ENCODE measurements around the gene DRGX. TPM values are rescaled to one million over a fixed set of nuclear protein-coding genes. Genes with fewer than 3 reads are reported as not detected.

The DRGX gene
- polyA plus RNA-seq, 1 donor from 2014 or later: not detected

- Histone ChIP-seq H3K79me2 (replicated peaks; ENCODE audit: insufficient read depth, low read length) (no peaks in the 10 kb centered on the region), H3K4me3 (ENCODE audit: low read length) (no peak overlapping the region), H3K27me3 (ENCODE audit: insufficient read depth, low read depth, low read length) (no peaks in the 10 kb centered on the region), H4K20me1 (ENCODE audit: insufficient read depth) (no peaks in the 10 kb centered on the region), H2AFZ (ENCODE audit: low read depth, low read length) (no peak overlapping the region), H3F3A (ENCODE audit: insufficient read depth, low read length, poor library complexity, severe bottlenecking) (no peaks in the 10 kb centered on the region), H3K4me2 (ENCODE audit: low read length) (no peak overlapping the region), H3K36me3 (ENCODE audit: insufficient read depth, low read length) (no peaks in the 10 kb centered on the region), H3K9me2 (ENCODE audit: insufficient read depth, low read length) (no peaks in the 10 kb centered on the region), H3K9me3 (ENCODE audit: low read length) (peaks cover 3% of the 10 kb centered on the region), H3K27ac (ENCODE audit: low read length) (no peak overlapping the region), H3K9ac (ENCODE audit: low read length) (no peak overlapping the region)
- no peak for TF ChIP-seq REST (IDR thresholded peaks at IDR 0.05; ENCODE audit: borderline replicate concordance)
- TF ChIP-seq RAD21 (conservative IDR thresholded peaks at IDR 0.05): no peak
- no peak for TF ChIP-seq MXI1 (conservative IDR thresholded peaks at IDR 0.05; ENCODE audit: poor library complexity, severe bottlenecking)
- no peak for TF ChIP-seq TAF1 (IDR thresholded peaks at IDR 0.05; ENCODE audit: low read depth)
- TF ChIP-seq SMC3 (conservative IDR thresholded peaks at IDR 0.05; ENCODE audit: poor library complexity): no peak
- TF ChIP-seq EZH2 (IDR thresholded peaks at IDR 0.05; ENCODE audit: borderline replicate concordance, insufficient read depth, low read length, poor library complexity, severe bottlenecking): no peak
- TF ChIP-seq, protein P1, sequence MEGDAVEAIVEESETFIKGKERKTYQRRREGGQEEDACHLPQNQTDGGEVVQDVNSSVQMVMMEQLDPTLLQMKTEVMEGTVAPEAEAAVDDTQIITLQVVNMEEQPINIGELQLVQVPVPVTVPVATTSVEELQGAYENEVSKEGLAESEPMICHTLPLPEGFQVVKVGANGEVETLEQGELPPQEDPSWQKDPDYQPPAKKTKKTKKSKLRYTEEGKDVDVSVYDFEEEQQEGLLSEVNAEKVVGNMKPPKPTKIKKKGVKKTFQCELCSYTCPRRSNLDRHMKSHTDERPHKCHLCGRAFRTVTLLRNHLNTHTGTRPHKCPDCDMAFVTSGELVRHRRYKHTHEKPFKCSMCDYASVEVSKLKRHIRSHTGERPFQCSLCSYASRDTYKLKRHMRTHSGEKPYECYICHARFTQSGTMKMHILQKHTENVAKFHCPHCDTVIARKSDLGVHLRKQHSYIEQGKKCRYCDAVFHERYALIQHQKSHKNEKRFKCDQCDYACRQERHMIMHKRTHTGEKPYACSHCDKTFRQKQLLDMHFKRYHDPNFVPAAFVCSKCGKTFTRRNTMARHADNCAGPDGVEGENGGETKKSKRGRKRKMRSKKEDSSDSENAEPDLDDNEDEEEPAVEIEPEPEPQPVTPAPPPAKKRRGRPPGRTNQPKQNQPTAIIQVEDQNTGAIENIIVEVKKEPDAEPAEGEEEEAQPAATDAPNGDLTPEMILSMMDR (IDR thresholded peaks at IDR 0.05; ENCODE audit: poor library complexity, severe bottlenecking): no peak
- no peak for TF ChIP-seq POLR2AphosphoS5 (IDR thresholded peaks at IDR 0.05)
- no peak for TF ChIP-seq EP300 (conservative IDR thresholded peaks at IDR 0.05; ENCODE audit: poor library complexity, severe bottlenecking)
Measured at GRCh38 chr10:49429458-49429857, 33.6 kb upstream of the DRGX start.

- H3F3A ChIP-seq (ENCODE audit: insufficient read depth, low read length, poor library complexity, severe bottlenecking): no peaks in the 10 kb centered on the region
- no peaks in the 10 kb centered on the region for H4K20me1 ChIP-seq (ENCODE audit: insufficient read depth)
- H3K4me3 ChIP-seq (ENCODE audit: low read length): no peak overlapping the region
- TF ChIP-seq EZH2 (IDR thresholded peaks at IDR 0.05; ENCODE audit: borderline replicate concordance, insufficient read depth, low read length, poor library complexity, severe bottlenecking) (no peak), MXI1 (conservative IDR thresholded peaks at IDR 0.05; ENCODE audit: poor library complexity, severe bottlenecking) (no peak), REST (IDR thresholded peaks at IDR 0.05; ENCODE audit: borderline replicate concordance) (no peak), EP300 (conservative IDR thresholded peaks at IDR 0.05; ENCODE audit: poor library complexity, severe bottlenecking) (no peak), TAF1 (IDR thresholded peaks at IDR 0.05; ENCODE audit: low read depth) (no peak), POLR2AphosphoS5 (IDR thresholded peaks at IDR 0.05) (no peak), SMC3 (conservative IDR thresholded peaks at IDR 0.05; ENCODE audit: poor library complexity) (no peak), RAD21 (conservative IDR thresholded peaks at IDR 0.05) (no peak)
- TF ChIP-seq, protein P1 (IDR thresholded peaks at IDR 0.05; ENCODE audit: poor library complexity, severe bottlenecking): no peak
- H3K36me3 ChIP-seq (ENCODE audit: insufficient read depth, low read length): no peaks in the 10 kb centered on the region
- no peaks in the 10 kb centered on the region for H3K79me2 ChIP-seq (replicated peaks; ENCODE audit: insufficient read depth, low read length)
- H3K4me2 ChIP-seq (ENCODE audit: low read length): no peak overlapping the region
- H3K27ac ChIP-seq (ENCODE audit: low read length): no peak overlapping the region
- no peaks in the 10 kb centered on the region for H3K9me3 ChIP-seq (ENCODE audit: low read length)
- no peaks in the 10 kb centered on the region for H3K9me2 ChIP-seq (ENCODE audit: insufficient read depth, low read length)
- no peaks in the 10 kb centered on the region for H3K27me3 ChIP-seq (ENCODE audit: insufficient read depth, low read depth, low read length)
- H2AFZ ChIP-seq (ENCODE audit: low read depth, low read length): no peak overlapping the region
- H3K9ac ChIP-seq (ENCODE audit: low read length): no peak overlapping the region
Measured at GRCh38 chr10:49426490-49427360, 30.8 kb upstream of the DRGX start.
